ENCODE results near the gene CYP17A1. TPM values are rescaled to one million over a fixed set of nuclear protein-coding genes. Genes with fewer than 3 reads are reported as not detected.
A peak's percentile ranks its signal among the peaks of the same experiment; 100 is the strongest.

CYP17A1 gene
- total and polyA plus RNA-seq, 7 experiments from 2014 or later = not detected

GRCh38 chr10:102869258-102870198 is 32.3 kb upstream of the CYP17A1 start, which contains the start of gene AS3MT:
Gene AS3MT, plus strand, starts transcription at chr10:102869470. Its CDS starts 123 bp downstream, at chr10:102869593.
- Mint-ChIP-seq H3K9me3 (peaks cover 0 to 2% (median 0%) of the 10 kb centered on the region in 11 donors), H3K4me1 (peaks cover 7 to 20% (median 10%) of the 10 kb centered on the region in 7 donors), H3K36me3 (peaks cover 0 to 28% (median 7%) of the 10 kb centered on the region in 5 donors), H3K27ac (peak within 1 kb of the TSS in 3 of 9 donors; percentile 9 to 63 (median 39)), H3K27me3 (peaks cover 19 to 27% (median 21%) of the 10 kb centered on the region in 5 donors), H3K4me3 (peak within 1 kb of the TSS in 9 of 10 donors; percentile 59 to 82 (median 67))
- ATAC-seq = peak; percentile 60
- Histone ChIP-seq H3K27ac (ENCODE audit: low read depth, low read length) (no peak within 1 kb of the TSS), H3K4me3 (ENCODE audit: low read length) (no peak within 1 kb of the TSS), H3K27me3 (ENCODE audit: control insufficient read depth in 2 of 2, insufficient read depth in 2 of 2, low read length in 2 of 2) (peaks cover 0 to 3% of the 10 kb centered on the region in 2 donors), H3K9me3 (ENCODE audit: control insufficient read depth in 2 of 3, low read length in 3 of 3) (no peaks in the 10 kb centered on the region), H3K4me1 (ENCODE audit: control insufficient read depth in 2 of 2, insufficient read depth in 2 of 2, low read length in 2 of 2) (peaks cover 0 to 4% of the 10 kb centered on the region in 2 donors), H3K36me3 (ENCODE audit: control insufficient read depth in 2 of 3, insufficient read depth in 3 of 3, low read length in 3 of 3) (no peaks in the 10 kb centered on the region)
- peak in 2 of 9 donors; percentile 3 to 25 for DNase-seq
- intact Hi-C loops (cut with micrococcal nuclease) = no loop called here
- CTCF ChIA-PET = no interaction called here
- POLR2A ChIA-PET = no interaction called here

GRCh38 chr10:102868911-102869257 is 31.7 kb upstream of the CYP17A1 start:
- Histone ChIP-seq H3K36me3 (ENCODE audit: control insufficient read depth in 2 of 3, insufficient read depth in 3 of 3, low read length in 3 of 3) (peaks cover 0 to under 1% (median 0%) of the 10 kb centered on the region in 3 experiments), H3K9me3 (ENCODE audit: control insufficient read depth in 2 of 3, low read length in 3 of 3) (no peaks in the 10 kb centered on the region), H3K27me3 (ENCODE audit: control insufficient read depth in 2 of 2, insufficient read depth in 2 of 2, low read length in 2 of 2) (peaks cover 0 to 3% of the 10 kb centered on the region in 2 donors), H3K4me3 (ENCODE audit: low read length) (no peak overlapping the region), H3K4me1 (ENCODE audit: control insufficient read depth in 2 of 2, insufficient read depth in 2 of 2, low read length in 2 of 2) (peaks cover 0 to 4% of the 10 kb centered on the region in 2 donors), H3K27ac (ENCODE audit: low read depth, low read length) (no peak overlapping the region)
- ChIA-PET CTCF (no interaction called here), POLR2A (no interaction called here)
- H3K36me3 Mint-ChIP-seq = peaks cover 3 to 26% (median 11%) of the 10 kb centered on the region in 5 donors
- H3K4me1 Mint-ChIP-seq = peaks cover 7 to 20% (median 10%) of the 10 kb centered on the region in 7 donors
- H3K4me3 Mint-ChIP-seq = peak overlapping the region in 9 of 10 donors; percentile 55 to 82 (median 67)
- peaks cover 0 to 2% (median 0%) of the 10 kb centered on the region in 11 donors for H3K9me3 Mint-ChIP-seq
- H3K27me3 Mint-ChIP-seq = peaks cover 19 to 27% (median 21%) of the 10 kb centered on the region in 5 donors
- DNase-seq (no peak), ATAC-seq (no peak)
- peak overlapping the region in 2 of 9 donors; percentile 39 to 63 for H3K27ac Mint-ChIP-seq
- intact Hi-C loops (cut with micrococcal nuclease) = no loop called here

GRCh38 chr10:102865620-102866019 is 28.4 kb upstream of the CYP17A1 start:
- DNase-seq (no peak), ATAC-seq (no peak)
- Histone ChIP-seq H3K4me1 (ENCODE audit: control insufficient read depth in 2 of 2, insufficient read depth in 2 of 2, low read length in 2 of 2) (peaks cover 0 to 4% of the 10 kb centered on the region in 2 donors), H3K4me3 (ENCODE audit: low read length) (no peak overlapping the region), H3K27me3 (ENCODE audit: control insufficient read depth in 2 of 2, insufficient read depth in 2 of 2, low read length in 2 of 2) (peaks cover 0 to 3% of the 10 kb centered on the region in 2 donors), H3K9me3 (ENCODE audit: control insufficient read depth in 2 of 3, low read length in 3 of 3) (no peaks in the 10 kb centered on the region), H3K36me3 (ENCODE audit: control insufficient read depth in 2 of 3, insufficient read depth in 3 of 3, low read length in 3 of 3) (peaks cover 6 to 18% (median 8%) of the 10 kb centered on the region in 3 experiments), H3K27ac (ENCODE audit: low read depth, low read length) (no peak overlapping the region)
- Mint-ChIP-seq H3K9me3 (no peaks in the 10 kb centered on the region), H3K27me3 (peaks cover 16 to 19% (median 18%) of the 10 kb centered on the region in 5 donors), H3K4me3 (no peak overlapping the region), H3K27ac (no peak overlapping the region), H3K36me3 (peaks cover 4 to 38% (median 19%) of the 10 kb centered on the region in 5 donors), H3K4me1 (peaks cover 5 to 18% (median 9%) of the 10 kb centered on the region in 7 donors)
- ChIA-PET POLR2A (no interaction called here), CTCF (no interaction called here)
- intact Hi-C loops (cut with micrococcal nuclease) = no loop called here

GRCh38 chr10:102863660-102864059 is 26.4 kb upstream of the CYP17A1 start:
- peaks cover 0 to 6% (median under 1%) of the 10 kb centered on the region in 7 donors for H3K4me1 Mint-ChIP-seq

GRCh38 chr10:102859911-102860310 is 22.7 kb upstream of the CYP17A1 start:
- ATAC-seq = no peak
- H3K4me1 Mint-ChIP-seq = peaks cover 4 to 19% (median 11%) of the 10 kb centered on the region in 7 donors
- no peak overlapping the region for H3K27ac Mint-ChIP-seq
- H3K27me3 Mint-ChIP-seq = no peaks in the 10 kb centered on the region
- no peak for DNase-seq
- POLR2A ChIA-PET = no interaction called here
- no peak overlapping the region for H3K4me3 Mint-ChIP-seq
- H3K4me1 ChIP-seq (ENCODE audit: control insufficient read depth in 2 of 2, insufficient read depth in 2 of 2, low read length in 2 of 2) = no peaks in the 10 kb centered on the region
- peaks cover 5 to 43% (median 31%) of the 10 kb centered on the region in 5 donors for H3K36me3 Mint-ChIP-seq
- no peaks in the 10 kb centered on the region for H3K9me3 Mint-ChIP-seq
- no peak overlapping the region for H3K4me3 ChIP-seq (ENCODE audit: low read length)
- H3K9me3 ChIP-seq (ENCODE audit: control insufficient read depth in 2 of 3, low read length in 3 of 3) = no peaks in the 10 kb centered on the region
- no peak overlapping the region for H3K27ac ChIP-seq (ENCODE audit: low read depth, low read length)
- intact Hi-C loops (cut with micrococcal nuclease) = no loop called here
- H3K27me3 ChIP-seq (ENCODE audit: control insufficient read depth in 2 of 2, insufficient read depth in 2 of 2, low read length in 2 of 2) = no peaks in the 10 kb centered on the region
- H3K36me3 ChIP-seq (ENCODE audit: control insufficient read depth in 2 of 3, insufficient read depth in 3 of 3, low read length in 3 of 3) = peaks cover 6 to 26% (median 11%) of the 10 kb centered on the region in 3 experiments
- CTCF ChIA-PET = interaction anchor here (0.7 kb wide), 1 partner anchor 283 kb away, joined by 3 read pairs; no protein-coding TSS in a partner anchor

More at GRCh38 chr10:102863660-102864059, 26.4 kb upstream of the CYP17A1 start:
- H3K27me3 ChIP-seq (ENCODE audit: control insufficient read depth in 2 of 2, insufficient read depth in 2 of 2, low read length in 2 of 2) = no peaks in the 10 kb centered on the region
- intact Hi-C loops (cut with micrococcal nuclease) = no loop called here
- no peaks in the 10 kb centered on the region for H3K9me3 ChIP-seq (ENCODE audit: control insufficient read depth in 2 of 3, low read length in 3 of 3)
- Mint-ChIP-seq H3K27me3 (peaks cover under 1% of the 10 kb centered on the region in 5 donors), H3K4me3 (no peak overlapping the region), H3K36me3 (peaks cover 4 to 48% (median 27%) of the 10 kb centered on the region in 5 donors), H3K27ac (no peak overlapping the region), H3K9me3 (no peaks in the 10 kb centered on the region)
- ATAC-seq (no peak), DNase-seq (no peak)
- ChIA-PET CTCF (interaction anchor here (0.6 to 0.7 kb wide), 2 partner anchors 41 to 207 kb away, joined by 3 read pairs; no protein-coding TSS in a partner anchor), POLR2A (no interaction called here)
- no peak overlapping the region for H3K27ac ChIP-seq (ENCODE audit: low read depth, low read length)
- no peaks in the 10 kb centered on the region for H3K4me1 ChIP-seq (ENCODE audit: control insufficient read depth in 2 of 2, insufficient read depth in 2 of 2, low read length in 2 of 2)
- H3K36me3 ChIP-seq (ENCODE audit: control insufficient read depth in 2 of 3, insufficient read depth in 3 of 3, low read length in 3 of 3) = peaks cover 6 to 26% (median 11%) of the 10 kb centered on the region in 3 experiments
- H3K4me3 ChIP-seq (ENCODE audit: low read length) = no peak overlapping the region

GRCh38 chr10:102856758-102857424 is 19.7 kb upstream of the CYP17A1 start:
- H3K27ac ChIP-seq (ENCODE audit: low read depth, low read length) = no peak overlapping the region
- no peaks in the 10 kb centered on the region for H3K4me1 ChIP-seq (ENCODE audit: control insufficient read depth in 2 of 2, insufficient read depth in 2 of 2, low read length in 2 of 2)
- intact Hi-C loops (cut with micrococcal nuclease) = no loop called here
- ATAC-seq = no peak
- peaks cover 0 to 15% (median 5%) of the 10 kb centered on the region in 3 experiments for H3K36me3 ChIP-seq (ENCODE audit: control insufficient read depth in 2 of 3, insufficient read depth in 3 of 3, low read length in 3 of 3)
- H3K4me3 ChIP-seq (ENCODE audit: low read length) = no peak overlapping the region
- ChIA-PET POLR2A (no interaction called here), CTCF (no interaction called here)
- no peaks in the 10 kb centered on the region for H3K9me3 Mint-ChIP-seq
- H3K36me3 Mint-ChIP-seq = peaks cover 3 to 21% (median 15%) of the 10 kb centered on the region in 5 donors
- H3K27me3 Mint-ChIP-seq = no peaks in the 10 kb centered on the region
- H3K27me3 ChIP-seq (ENCODE audit: control insufficient read depth in 2 of 2, insufficient read depth in 2 of 2, low read length in 2 of 2) = no peaks in the 10 kb centered on the region
- no peak for DNase-seq
- H3K4me3 Mint-ChIP-seq = peak overlapping the region in 1 of 10 donors; percentile 11
- H3K27ac Mint-ChIP-seq = no peak overlapping the region
- H3K9me3 ChIP-seq (ENCODE audit: control insufficient read depth in 2 of 3, low read length in 3 of 3) = no peaks in the 10 kb centered on the region
- H3K4me1 Mint-ChIP-seq = peaks cover 8 to 27% (median 15%) of the 10 kb centered on the region in 7 donors

Data from naive thymus-derived CD4-positive, alpha-beta T cell (primary cell).